Calu3 (cell line): ENCODE data around the gene FBLL1. TPM values are rescaled to one million over a fixed set of nuclear protein-coding genes. Genes with fewer than 3 reads are reported as not detected.

Experiments used
- BruUV-seq: library from RNA; stranded (reverse); fragments of 400-500 nt; replicated peaks from 2 replicates; lab custom pipeline; 2021; lab: Mats Ljungman, UMichigan
- CTCF ChIA-PET: fragments of 300-600 bp; sonication (Branson Sonifier 250); formaldehyde crosslinking; loops from one replicate; lab custom pipeline; 2022; ENCODE audit warnings: antibody characterized with exemption; lab: Charles Lee
- DNase-seq: peaks from one replicate; pipeline ENCODE4 v3.0.0; 2022
- H3K27ac Mint-ChIP-seq: one replicate; pipeline ENCODE4 v1.8.0; 2022; ENCODE audit warnings: mixed read lengths; ENCODE audit not compliant: unreplicated experiment
- H3K27me3 Mint-ChIP-seq: one replicate; pipeline ENCODE4 v1.8.0; 2022; ENCODE audit warnings: mixed read lengths; ENCODE audit not compliant: unreplicated experiment
- H3K36me3 Mint-ChIP-seq: one replicate; pipeline ENCODE4 v1.8.0; 2022; ENCODE audit warnings: mild to moderate bottlenecking, moderate library complexity, mixed read lengths; ENCODE audit not compliant: insufficient read depth, unreplicated experiment
- H3K4me1 Mint-ChIP-seq: one replicate; pipeline ENCODE4 v1.8.0; 2022; ENCODE audit warnings: mild to moderate bottlenecking, low read depth, mixed read lengths; ENCODE audit not compliant: unreplicated experiment
- H3K4me3 Mint-ChIP-seq: one replicate; pipeline ENCODE4 v1.8.0; 2022; ENCODE audit warnings: mild to moderate bottlenecking, low read depth, moderate library complexity, mixed read lengths; ENCODE audit not compliant: unreplicated experiment
- H3K9me3 Mint-ChIP-seq: one replicate; pipeline ENCODE4 v1.8.0; 2022; ENCODE audit warnings: low read depth, mixed read lengths; ENCODE audit not compliant: unreplicated experiment
- intact Hi-C: fragments of 100-400 bp; cut with micrococcal nuclease; formaldehyde crosslinking; loops from one replicate; pipeline ENCODE4 v1.10.0; 2022; ENCODE audit not compliant: unreplicated experiment
- total RNA-seq: library from RNA; stranded (reverse); gene quantifications from 2 replicates; pipeline ENCODE4 v1.2.3, GENCODE V29; 2022
- TF ChIP-seq, protein P1 (sequence below): fragments of 200-600 bp; IDR thresholded peaks from one replicate; pipeline ENCODE4 v1.8.0; 2022; ENCODE audit warnings: antibody characterized with exemption; ENCODE audit not compliant: unreplicated experiment

The FBLL1 gene
- total RNA-seq, 1 experiment from 2014 or later, result 6.0 TPM

DNA sequence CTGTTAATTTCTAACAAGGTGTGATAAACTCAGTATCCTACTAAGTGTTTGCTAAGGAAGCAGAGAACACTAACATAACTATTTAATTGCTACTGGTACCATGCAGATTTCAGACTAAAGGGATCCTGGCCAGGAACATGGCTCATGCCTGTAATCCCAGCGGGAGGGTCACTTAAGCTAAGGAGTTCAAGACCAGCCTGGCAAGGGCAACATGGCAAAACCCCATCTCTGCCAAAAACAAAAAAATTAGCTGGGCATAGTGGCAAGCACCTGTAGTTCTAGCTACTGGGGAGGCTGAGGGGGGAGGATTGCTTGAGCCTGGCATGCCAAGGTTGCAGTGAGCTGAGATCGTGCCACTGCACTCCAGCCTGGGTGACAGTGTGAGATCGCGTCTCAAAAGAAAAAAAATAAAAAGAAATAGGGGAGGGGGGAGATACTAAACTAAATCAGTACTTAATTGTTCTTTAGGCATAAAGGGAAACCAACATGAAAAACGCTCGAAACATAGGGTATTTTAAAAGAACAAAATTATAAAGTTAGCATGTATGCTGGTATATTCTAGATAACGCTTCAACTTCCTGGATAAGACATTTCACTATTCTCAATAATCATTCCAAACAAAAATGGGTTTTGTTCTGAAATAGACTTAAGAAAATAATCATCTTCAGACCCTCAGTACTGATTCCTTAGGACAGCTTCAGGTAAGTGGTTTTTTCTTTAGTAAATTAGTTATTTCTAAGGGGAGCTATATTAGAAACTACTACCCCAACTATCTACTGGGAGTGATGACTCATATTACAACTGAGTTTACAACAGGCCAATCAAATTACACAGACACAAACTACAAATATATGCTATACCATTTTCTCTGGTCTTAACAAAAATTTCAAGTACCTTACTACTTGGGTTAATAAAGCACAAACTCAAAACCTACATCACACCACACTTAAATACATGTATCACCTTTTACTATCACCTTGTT is 46.6 kb downstream of the FBLL1 start:
- Mint-ChIP-seq H3K27ac (peak overlapping the region; percentile 57), H3K27me3 (no peaks in the 10 kb centered on the region), H3K36me3 (peaks cover 43% of the 10 kb centered on the region), H3K9me3 (no peaks in the 10 kb centered on the region), H3K4me1 (peaks cover 44% of the 10 kb centered on the region), H3K4me3 (peak overlapping the region; percentile 78)
- CTCF ChIA-PET, result interaction anchor here (0.6 to 1.7 kb wide), 2 partner anchors 13 to 49 kb away, joined by 3 read pairs; no protein-coding TSS in a partner anchor
- TF ChIP-seq, protein P1, sequence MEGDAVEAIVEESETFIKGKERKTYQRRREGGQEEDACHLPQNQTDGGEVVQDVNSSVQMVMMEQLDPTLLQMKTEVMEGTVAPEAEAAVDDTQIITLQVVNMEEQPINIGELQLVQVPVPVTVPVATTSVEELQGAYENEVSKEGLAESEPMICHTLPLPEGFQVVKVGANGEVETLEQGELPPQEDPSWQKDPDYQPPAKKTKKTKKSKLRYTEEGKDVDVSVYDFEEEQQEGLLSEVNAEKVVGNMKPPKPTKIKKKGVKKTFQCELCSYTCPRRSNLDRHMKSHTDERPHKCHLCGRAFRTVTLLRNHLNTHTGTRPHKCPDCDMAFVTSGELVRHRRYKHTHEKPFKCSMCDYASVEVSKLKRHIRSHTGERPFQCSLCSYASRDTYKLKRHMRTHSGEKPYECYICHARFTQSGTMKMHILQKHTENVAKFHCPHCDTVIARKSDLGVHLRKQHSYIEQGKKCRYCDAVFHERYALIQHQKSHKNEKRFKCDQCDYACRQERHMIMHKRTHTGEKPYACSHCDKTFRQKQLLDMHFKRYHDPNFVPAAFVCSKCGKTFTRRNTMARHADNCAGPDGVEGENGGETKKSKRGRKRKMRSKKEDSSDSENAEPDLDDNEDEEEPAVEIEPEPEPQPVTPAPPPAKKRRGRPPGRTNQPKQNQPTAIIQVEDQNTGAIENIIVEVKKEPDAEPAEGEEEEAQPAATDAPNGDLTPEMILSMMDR, result no peak
- DNase-seq, result no peak
- intact Hi-C loops, result loop anchor here (2.0 to 10.0 kb wide), 3 partner anchors 13 to 1009 kb away; partner anchors contain the start of gene SPDL1
- BruUV-seq, result no TSS peak

DNA sequence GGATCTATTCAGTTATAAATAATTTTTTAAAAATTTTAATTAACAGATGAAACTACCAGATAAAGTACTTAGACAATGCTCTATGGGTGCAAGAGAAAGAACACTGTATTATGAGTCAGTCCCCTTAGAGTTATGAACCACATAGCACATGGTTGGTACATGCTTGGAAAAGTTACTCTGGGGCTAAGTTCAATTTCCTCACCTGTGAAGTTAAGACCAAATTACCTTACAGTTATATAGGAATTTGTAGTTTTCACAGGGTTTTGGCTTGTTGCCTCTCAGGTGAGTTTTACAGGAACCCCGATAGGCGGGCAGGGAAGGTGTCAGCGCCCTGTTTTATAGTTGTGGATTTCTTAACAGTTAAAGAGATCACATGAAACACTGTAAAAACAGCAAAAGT is 48.9 kb downstream of the FBLL1 start:
- DNase-seq, result no peak
- no TSS peak for BruUV-seq
- intact Hi-C loops, result loop anchor here (1.0 to 10.0 kb wide), 3 partner anchors 78 to 1007 kb away; partner anchors contain the start of gene SPDL1
- Mint-ChIP-seq H3K27ac (peak overlapping the region; percentile 94), H3K4me3 (peak overlapping the region; percentile 78), H3K36me3 (peaks cover 33% of the 10 kb centered on the region), H3K4me1 (peaks cover 36% of the 10 kb centered on the region), H3K27me3 (no peaks in the 10 kb centered on the region), H3K9me3 (no peaks in the 10 kb centered on the region)
- TF ChIP-seq, protein P1, result no peak
- CTCF ChIA-PET, result no interaction called here

DNA sequence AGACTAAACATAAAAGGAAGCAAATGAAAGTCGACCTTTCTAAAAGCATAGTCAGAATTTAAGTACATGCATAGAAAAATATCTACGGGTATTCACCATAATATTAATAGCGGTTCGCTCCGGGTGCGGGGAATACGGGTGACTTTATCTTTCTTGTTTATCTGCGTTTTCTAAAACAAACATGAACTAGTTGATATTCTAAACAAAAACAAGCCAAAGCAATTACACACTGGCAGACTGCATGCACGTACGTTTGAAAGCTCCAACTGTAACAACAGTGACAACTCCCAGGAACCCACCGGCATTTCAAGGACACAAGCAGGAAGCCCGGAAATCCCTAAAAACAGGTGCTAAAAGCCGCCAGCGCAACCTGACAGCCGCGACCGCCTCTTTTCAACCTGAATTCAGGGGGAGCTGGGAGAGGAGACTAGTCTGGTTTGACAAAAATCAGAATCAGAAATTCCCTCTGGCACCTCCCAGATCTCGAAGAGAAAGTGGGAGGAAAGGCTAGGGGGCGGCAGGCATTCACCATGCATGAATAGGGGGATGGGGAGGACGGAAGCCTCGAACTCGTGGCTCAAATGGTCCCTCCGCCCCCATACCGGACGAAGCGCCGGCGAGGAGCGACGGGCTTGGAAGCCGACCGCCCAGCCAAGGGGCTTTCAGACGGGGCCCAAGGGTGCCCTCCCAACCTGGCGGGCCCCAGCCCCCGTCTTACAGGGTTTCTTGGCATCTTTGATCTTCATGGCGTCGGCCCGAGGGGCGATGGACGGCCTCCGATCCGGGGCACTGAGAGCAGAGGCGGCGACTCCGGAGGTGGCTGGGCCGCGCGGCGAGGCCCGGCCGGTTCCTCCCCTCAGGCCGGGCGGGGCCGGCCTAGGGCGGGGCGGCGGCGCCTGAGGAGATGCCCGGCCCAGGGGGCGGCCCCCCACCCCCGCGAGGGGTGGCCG is 49.7 kb downstream of the FBLL1 start, which contains the start of gene PANK3:
TSS of gene PANK3 (minus strand) at position 831 of the 950 bp plus-strand sequence. CDS start at position 746, 85 bp downstream.
- no peak for DNase-seq
- TF ChIP-seq, protein P1, result no peak
- H3K27ac Mint-ChIP-seq, result peak within 1 kb of the TSS; percentile 94
- no TSS peak for BruUV-seq
- intact Hi-C loops, result loop anchor here (1.0 to 10.0 kb wide), 3 partner anchors 77 to 1006 kb away; partner anchors contain the start of gene SPDL1
- peaks cover 33% of the 10 kb centered on the region for H3K36me3 Mint-ChIP-seq
- CTCF ChIA-PET, result no interaction called here
- H3K4me1 Mint-ChIP-seq, result peaks cover 36% of the 10 kb centered on the region
- H3K4me3 Mint-ChIP-seq, result peak within 1 kb of the TSS; percentile 78
- H3K27me3 Mint-ChIP-seq, result no peaks in the 10 kb centered on the region
- H3K9me3 Mint-ChIP-seq, result peaks cover 2% of the 10 kb centered on the region
